Measurements from ENCODE around the gene AHRR. TPM values are rescaled to one million over a fixed set of nuclear protein-coding genes. Genes with fewer than 3 reads are reported as not detected.

AHRR gene
- total RNA-seq, 1 donor from 2014 or later: 1.0 TPM

DNA sequence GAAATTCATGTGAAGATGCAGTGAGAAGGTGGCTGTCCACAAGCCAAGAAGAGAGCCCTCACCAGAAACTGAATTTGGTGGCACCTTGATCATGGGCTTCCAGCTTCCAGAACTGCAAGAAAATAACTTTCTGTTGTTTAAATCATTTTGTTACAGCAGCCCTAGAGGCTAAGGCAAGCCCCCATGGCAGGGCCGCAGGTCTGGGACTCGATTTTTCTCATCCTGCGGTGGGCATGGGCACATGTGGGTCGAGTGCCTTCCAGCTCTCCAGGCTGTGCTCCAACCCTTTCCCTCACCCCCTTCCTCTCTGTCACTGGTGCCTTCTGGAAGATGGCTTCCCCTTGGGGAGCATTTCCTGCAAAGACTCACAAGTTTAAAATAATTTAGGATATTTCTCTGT lies 40.7 kb downstream of the AHRR start:
- Mint-ChIP-seq H3K4me1 (no peaks in the 10 kb centered on the region), H3K9me3 (peaks cover 3% of the 10 kb centered on the region), H3K27ac (ENCODE audit: unreplicated experiment) (no peak overlapping the region), H3K27me3 (ENCODE audit: low read depth) (peaks cover 15% of the 10 kb centered on the region), H3K4me3 (no peak overlapping the region), H3K36me3 (ENCODE audit: low read depth) (no peaks in the 10 kb centered on the region)
- DNase-seq (ENCODE audit: low read depth, low spot score): no peak
- TF ChIP-seq CTCF (conservative IDR thresholded peaks at IDR 0.05): no peak

DNA sequence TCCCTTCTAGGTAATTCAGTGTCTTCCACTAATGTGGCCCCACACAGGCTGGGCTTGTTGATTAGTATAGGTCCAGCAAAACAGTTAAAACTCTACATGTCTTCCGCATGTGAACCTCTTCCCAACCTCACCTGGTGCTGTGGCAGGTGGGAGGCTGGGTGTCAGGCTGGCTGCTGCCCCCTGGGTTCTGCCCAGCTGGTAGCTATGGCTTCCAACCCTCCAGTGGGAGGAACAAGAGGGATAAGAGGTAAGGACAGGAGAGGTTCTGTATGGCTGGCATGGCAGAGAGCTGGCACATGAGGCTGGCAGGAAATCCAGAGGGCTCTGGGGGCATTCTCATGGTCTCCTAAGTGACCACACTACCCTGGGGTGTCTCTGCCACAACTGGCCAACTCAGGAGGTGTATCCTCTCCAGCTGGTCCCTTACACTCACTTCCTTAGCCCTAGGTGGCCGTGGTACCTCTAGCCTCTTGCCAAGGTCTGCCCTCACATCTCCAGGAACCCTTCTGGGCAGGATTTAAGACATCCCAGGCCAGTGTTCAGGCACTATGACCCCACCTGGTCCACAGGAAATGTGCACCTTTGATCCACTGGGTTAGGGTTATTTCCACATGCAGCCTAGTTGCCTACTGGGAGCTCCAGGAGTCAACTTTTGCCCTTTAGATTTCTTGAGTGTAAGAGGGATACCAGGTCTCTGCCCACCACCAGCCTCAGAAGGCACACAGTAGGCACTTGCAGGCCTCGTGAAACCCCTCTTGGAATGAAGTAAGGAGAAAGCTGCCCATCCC lies 41.7 kb downstream of the AHRR start:
- no peaks in the 10 kb centered on the region for H3K4me1 Mint-ChIP-seq

GRCh38 chr5:364497-364896 lies 43.0 kb downstream of the AHRR start:
- no peak for TF ChIP-seq CTCF (conservative IDR thresholded peaks at IDR 0.05)

More for the DNA sequence above, 41.7 kb downstream of the AHRR start:
- no peak overlapping the region for H3K27ac Mint-ChIP-seq (ENCODE audit: unreplicated experiment)
- no peaks in the 10 kb centered on the region for H3K36me3 Mint-ChIP-seq (ENCODE audit: low read depth)
- TF ChIP-seq CTCF (conservative IDR thresholded peaks at IDR 0.05): no peak
- H3K27me3 Mint-ChIP-seq (ENCODE audit: low read depth): peaks cover 15% of the 10 kb centered on the region
- peaks cover 3% of the 10 kb centered on the region for H3K9me3 Mint-ChIP-seq
- DNase-seq (ENCODE audit: low read depth, low spot score): no peak
- no peak overlapping the region for H3K4me3 Mint-ChIP-seq

GRCh38 chr5:366541-367357 lies 45.2 kb downstream of the AHRR start:
- no peak for TF ChIP-seq CTCF (conservative IDR thresholded peaks at IDR 0.05)
- H3K4me1 Mint-ChIP-seq: peaks cover 4% of the 10 kb centered on the region
- no peak for DNase-seq (ENCODE audit: low read depth, low spot score)

More at GRCh38 chr5:364497-364896, 43.0 kb downstream of the AHRR start:
- Mint-ChIP-seq H3K27ac (ENCODE audit: unreplicated experiment) (no peak overlapping the region), H3K9me3 (peaks cover 3% of the 10 kb centered on the region), H3K36me3 (ENCODE audit: low read depth) (no peaks in the 10 kb centered on the region), H3K27me3 (ENCODE audit: low read depth) (peaks cover 23% of the 10 kb centered on the region), H3K4me1 (peaks cover 4% of the 10 kb centered on the region), H3K4me3 (no peak overlapping the region)
- DNase-seq (ENCODE audit: low read depth, low spot score): no peak

GRCh38 chr5:367358-368130 lies 46.0 kb downstream of the AHRR start:
- no peak overlapping the region for H3K27ac Mint-ChIP-seq (ENCODE audit: unreplicated experiment)
- peaks cover 3% of the 10 kb centered on the region for H3K9me3 Mint-ChIP-seq
- H3K36me3 Mint-ChIP-seq (ENCODE audit: low read depth): no peaks in the 10 kb centered on the region
- peaks cover 4% of the 10 kb centered on the region for H3K4me1 Mint-ChIP-seq
- H3K27me3 Mint-ChIP-seq (ENCODE audit: low read depth): peaks cover 22% of the 10 kb centered on the region
- H3K4me3 Mint-ChIP-seq: no peak overlapping the region
- no peak for DNase-seq (ENCODE audit: low read depth, low spot score)
- no peak for TF ChIP-seq CTCF (conservative IDR thresholded peaks at IDR 0.05)

More at GRCh38 chr5:366541-367357, 45.2 kb downstream of the AHRR start:
- Mint-ChIP-seq H3K27me3 (ENCODE audit: low read depth) (peaks cover 24% of the 10 kb centered on the region), H3K4me3 (no peak overlapping the region), H3K27ac (ENCODE audit: unreplicated experiment) (no peak overlapping the region), H3K36me3 (ENCODE audit: low read depth) (no peaks in the 10 kb centered on the region), H3K9me3 (peaks cover 3% of the 10 kb centered on the region)

All from neural crest cell (in vitro differentiated cells).